Sigmoid colon (tissue), 4 donors: Measurements from ENCODE around the gene AKAP12.

Experiments used
- CTCF ChIP-seq, 4 experiments: fragments of 450-650 bp in 3 of 4; fragments of 200-600 bp in 1 of 4; IDR thresholded peaks; one replicate each; pipeline ENCODE4 v1.5.1; 2016 to 2019; ENCODE audit warnings: antibody characterized with exemption in 4 of 4, mild to moderate bottlenecking in 3 of 4, moderate library complexity in 2 of 4
- EP300 ChIP-seq, 4 donors: sonication (generic); formaldehyde crosslinking; IDR thresholded peaks; one replicate each; pipeline ENCODE4 v1.6.1; 2017; ENCODE audit warnings: antibody characterized with exemption in 4 of 4
- POLR2A ChIP-seq, 2 donors: fragments of 450-650 bp; IDR thresholded peaks; one replicate each; pipeline ENCODE4 v1.6.1; 2016; ENCODE audit warnings: antibody characterized with exemption in 2 of 2, mild to moderate bottlenecking in 2 of 2, moderate library complexity in 2 of 2
- POLR2AphosphoS5 ChIP-seq, 4 donors: sonication (generic); formaldehyde crosslinking; IDR thresholded peaks; one replicate each; pipeline ENCODE4 v1.6.1; 2017; ENCODE audit warnings: antibody characterized with exemption in 4 of 4

GRCh38 chr6:151321438-151321837, 81.7 kb downstream of the AKAP12 start:
- TF ChIP-seq CTCF (IDR thresholded peaks at IDR 0.05) (no peak), POLR2A (IDR thresholded peaks at IDR 0.05) (no peak), POLR2AphosphoS5 (IDR thresholded peaks at IDR 0.05) (no peak), EP300 (IDR thresholded peaks at IDR 0.05) (no peak)
